Measurements from ENCODE around the gene APPBP2. TPM values are rescaled to one million over a fixed set of nuclear protein-coding genes. Genes with fewer than 3 reads are reported as not detected.
A peak's percentile ranks its signal among the peaks of the same experiment; 100 is the strongest.

Gene APPBP2
- total and polyA plus RNA-seq, 12 donors, result 5.5 to 63.4 (median 36.1) TPM

DNA sequence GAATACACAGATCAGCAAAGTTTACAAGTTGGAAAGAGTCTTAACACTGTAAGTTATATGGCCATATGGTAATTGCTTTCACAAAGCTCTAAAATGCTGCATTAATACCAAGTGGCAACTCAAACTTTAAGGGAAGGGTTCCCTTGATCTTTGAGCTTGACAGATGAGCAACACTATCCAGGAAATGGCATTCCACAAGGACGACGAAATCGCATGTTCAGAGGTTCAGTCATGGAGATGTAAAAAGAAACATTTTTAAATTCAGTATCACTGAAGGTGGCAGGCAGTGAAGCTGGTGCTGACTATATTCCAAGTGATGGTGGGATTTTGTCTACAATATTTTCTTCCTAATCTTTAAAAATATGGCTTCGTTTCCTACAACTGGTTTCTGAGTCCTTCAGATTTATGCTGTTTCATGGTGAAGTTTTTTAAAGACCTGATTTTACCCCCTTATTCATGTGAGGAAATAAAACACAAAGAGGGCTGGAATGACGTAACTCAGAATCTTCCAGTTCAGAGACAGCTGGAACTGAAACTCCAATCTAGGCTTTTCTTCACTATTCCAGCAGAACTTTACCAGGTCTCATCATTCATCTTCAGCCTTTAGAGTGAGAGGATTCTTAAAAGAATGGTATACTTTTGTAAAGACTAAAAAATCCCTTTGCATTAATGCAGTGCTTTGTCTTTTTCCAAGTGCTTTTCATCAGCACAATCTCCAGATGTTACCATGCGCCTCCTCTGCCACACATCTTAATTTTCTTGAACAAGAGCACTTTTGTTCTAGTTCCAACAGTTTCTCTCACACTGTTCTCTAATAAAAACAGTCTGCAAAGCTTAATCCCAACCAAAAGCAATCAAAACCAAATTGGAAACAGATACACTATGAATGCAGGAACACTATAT is 83.5 kb downstream of the APPBP2 start:
- Histone ChIP-seq H3K4me1 (replicated peaks in 1 of 2) (no peaks in the 10 kb centered on the region), H3K36me3 (replicated peaks in 1 of 2) (peaks cover 0 to 15% of the 10 kb centered on the region in 2 donors), H3K27ac (peak overlapping the region in 1 of 5 donors; percentile 13), H3K27me3 (no peaks in the 10 kb centered on the region), H3K4me3 (no peak overlapping the region), H3K9me3 (replicated peaks in 1 of 3) (no peaks in the 10 kb centered on the region)
- 44 to 56% (median 53%) methylated on average over 6 of the region's 6 CpGs for WGBS, 4 donors
- TF ChIP-seq CTCF (IDR thresholded peaks at IDR 0.05) (no peak), POLR2A (IDR thresholded peaks at IDR 0.05) (no peak)
- DNase-seq, result no peak
- intact Hi-C loops (cut with DNase I), result no loop called here

DNA sequence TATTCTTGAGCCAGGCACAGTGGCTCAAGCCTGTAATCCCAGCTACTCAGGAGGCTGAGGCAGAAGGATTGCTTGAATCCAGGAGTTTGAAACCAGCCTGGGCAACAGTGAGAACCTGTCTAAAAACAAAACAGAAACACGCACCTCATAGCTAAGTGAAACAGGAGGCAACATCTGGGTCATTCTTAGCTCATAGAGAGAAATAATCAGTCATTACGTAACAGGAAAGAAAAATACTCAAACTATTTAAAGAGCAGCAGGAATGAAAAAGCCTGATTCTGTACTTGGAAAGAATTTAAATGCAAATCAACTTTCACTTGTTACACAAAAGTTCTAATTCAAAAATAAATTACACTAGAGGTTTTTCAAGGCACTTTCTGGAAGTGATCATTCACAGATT is 86.5 kb downstream of the APPBP2 start:
- no peak overlapping the region for H3K4me3 ChIP-seq
- H3K27me3 ChIP-seq, result no peaks in the 10 kb centered on the region
- no peaks in the 10 kb centered on the region for H3K9me3 ChIP-seq (replicated peaks in 1 of 3)
- no peaks in the 10 kb centered on the region for H3K36me3 ChIP-seq (replicated peaks in 1 of 2)
- H3K27ac ChIP-seq, result no peak overlapping the region
- peaks cover 0 to 4% of the 10 kb centered on the region in 2 donors for H3K4me1 ChIP-seq (replicated peaks in 1 of 2)
- TF ChIP-seq POLR2A (IDR thresholded peaks at IDR 0.05) (no peak), CTCF (IDR thresholded peaks at IDR 0.05) (no peak)
- WGBS, 4 donors, result 8 to 14% (median 10%) methylated on average over 2 of the region's 2 CpGs
- no peak for DNase-seq
- intact Hi-C loops (cut with DNase I), result loop anchor here (10.0 kb wide), 1 partner anchor 295 kb away; the partner anchor contains the start of gene CA4 (in 2 of the 2)

GRCh38 chr17:60436676-60437075 is 89.4 kb downstream of the APPBP2 start:
- WGBS, 4 donors, result 51 to 55% (median 53%) methylated on average over 5 of the region's 5 CpGs

More at GRCh38 chr17:60436676-60437075, 89.4 kb downstream of the APPBP2 start:
- Histone ChIP-seq H3K27ac (no peak overlapping the region), H3K27me3 (no peaks in the 10 kb centered on the region), H3K9me3 (replicated peaks in 1 of 3) (no peaks in the 10 kb centered on the region), H3K4me1 (replicated peaks in 1 of 2) (peaks cover 0 to 4% of the 10 kb centered on the region in 2 donors), H3K4me3 (no peak overlapping the region), H3K36me3 (replicated peaks in 1 of 2) (no peaks in the 10 kb centered on the region)
- intact Hi-C loops (cut with DNase I), result loop anchor here (10.0 kb wide), 1 partner anchor 292 kb away; the partner anchor contains the start of gene CA4 (in 2 of the 2)
- no peak for DNase-seq
- TF ChIP-seq CTCF (IDR thresholded peaks at IDR 0.05), result no peak
- TF ChIP-seq POLR2A (IDR thresholded peaks at IDR 0.05), result no peak
